Measurements from ENCODE around the gene MFSD12.
"Not testable (repeated sequence)": the region's sequence is repeated elsewhere in the genome, so short reads cannot be mapped to it uniquely, and the experiment has no call there.

Gene MFSD12

DNA sequence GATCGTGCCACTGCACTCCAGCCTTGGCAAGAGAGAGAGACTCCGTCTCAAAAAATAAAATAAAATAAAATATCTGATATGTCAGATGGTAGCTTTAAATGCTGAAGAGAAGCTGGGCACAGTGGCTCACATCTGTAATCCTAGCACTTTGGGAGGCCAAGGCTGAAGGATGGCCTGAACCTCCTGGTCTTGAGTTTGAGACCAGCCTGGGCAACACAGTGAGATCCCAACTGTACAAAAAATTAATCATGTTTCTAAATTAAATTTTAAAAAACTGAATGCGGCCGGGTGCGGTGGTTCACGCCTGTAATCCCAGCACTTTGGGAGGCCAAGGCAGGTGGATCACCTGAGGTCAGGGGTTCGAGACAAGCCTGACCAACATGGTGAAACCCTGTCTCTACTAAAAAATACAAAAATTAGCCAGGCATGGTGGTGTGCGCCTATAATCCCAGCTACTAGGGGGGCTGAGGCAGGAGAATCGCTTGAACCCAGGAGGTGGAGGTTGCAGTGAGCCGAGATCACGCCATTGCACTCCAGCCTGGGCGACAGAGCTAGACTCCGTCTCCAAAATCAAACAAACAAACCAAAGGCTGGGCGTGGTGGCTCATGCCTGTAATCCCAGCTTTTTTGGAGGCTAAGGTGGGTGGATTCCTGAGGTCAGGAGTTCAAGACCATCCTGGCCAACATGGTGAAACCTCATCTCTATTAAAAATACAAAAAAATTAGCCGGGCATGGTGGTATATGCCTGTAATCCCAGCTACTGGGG, 26.8 kb upstream of the MFSD12 start:
- H3K36me3 ChIP-seq (replicated peaks in 1 of 2; ENCODE audit: control insufficient read depth in 2 of 2, insufficient read depth in 2 of 2, low read length in 2 of 2); H2AK5ac ChIP-seq (ENCODE audit: low read depth, low read length); H2BK15ac ChIP-seq (ENCODE audit: low read length); H3K4me1 ChIP-seq (ENCODE audit: control insufficient read depth in 2 of 2, insufficient read depth in 1 of 2, low read depth in 1 of 2, low read length in 2 of 2); H3K14ac ChIP-seq (ENCODE audit: low read length); H4K8ac ChIP-seq (ENCODE audit: low read depth, low read length); H3K4ac ChIP-seq (ENCODE audit: low read length); H3K4me3 ChIP-seq (ENCODE audit: low read length in 2 of 2); H3K18ac ChIP-seq (ENCODE audit: low read length); H3K23ac ChIP-seq (ENCODE audit: low read depth, low read length, poor library complexity); H3K9ac ChIP-seq (ENCODE audit: low read depth, low read length, poor library complexity); DNase-seq (ENCODE audit: low spot score); H3K79me1 ChIP-seq (ENCODE audit: low read depth, low read length); H3K27ac ChIP-seq (replicated peaks; ENCODE audit: low read length); H3K9me3 ChIP-seq (replicated peaks in 1 of 2; ENCODE audit: control insufficient read depth in 2 of 2, insufficient read depth in 1 of 2, low read depth in 1 of 2, low read length in 2 of 2); H3K4me2 ChIP-seq (ENCODE audit: insufficient read depth, low read length, poor library complexity, severe bottlenecking); H2BK5ac ChIP-seq (ENCODE audit: low read length); H2AFZ ChIP-seq (ENCODE audit: low read length); H4K91ac ChIP-seq (ENCODE audit: low read depth, low read length, poor library complexity); H2BK120ac ChIP-seq (ENCODE audit: low read depth, low read length); H2BK12ac ChIP-seq (ENCODE audit: low read length): not testable (repeated sequence)
- peaks cover 8 to 28% (median 23%) of the 10 kb centered on the region in 3 experiments for H3K27me3 ChIP-seq (ENCODE audit: control insufficient read depth in 3 of 3, insufficient read depth in 3 of 3, low read depth in 1 of 3, low read length in 3 of 3)
- WGBS, 2 donors (ENCODE audit: extremely low coverage in 2 of 2, insufficient read length in 2 of 2, insufficient replicate concordance in 1 of 2) = no CpG with 5 or more reads among the region's 15 CpGs

GRCh38 chr19:3581792-3582191, 24.4 kb upstream of the MFSD12 start:
- not testable (repeated sequence) for H3K23ac ChIP-seq (ENCODE audit: low read depth, low read length, poor library complexity); H3K27ac ChIP-seq (replicated peaks; ENCODE audit: low read length); H4K8ac ChIP-seq (ENCODE audit: low read depth, low read length); H2BK5ac ChIP-seq (ENCODE audit: low read length); H2BK120ac ChIP-seq (ENCODE audit: low read depth, low read length); H4K91ac ChIP-seq (ENCODE audit: low read depth, low read length, poor library complexity); H3K9me3 ChIP-seq (replicated peaks in 1 of 2; ENCODE audit: control insufficient read depth in 2 of 2, insufficient read depth in 1 of 2, low read depth in 1 of 2, low read length in 2 of 2); H2AFZ ChIP-seq (ENCODE audit: low read length); H3K4me1 ChIP-seq (ENCODE audit: control insufficient read depth in 2 of 2, insufficient read depth in 1 of 2, low read depth in 1 of 2, low read length in 2 of 2); H3K4me2 ChIP-seq (ENCODE audit: insufficient read depth, low read length, poor library complexity, severe bottlenecking); H2BK12ac ChIP-seq (ENCODE audit: low read length); DNase-seq (ENCODE audit: low spot score); H3K9ac ChIP-seq (ENCODE audit: low read depth, low read length, poor library complexity); H3K79me1 ChIP-seq (ENCODE audit: low read depth, low read length); H3K4ac ChIP-seq (ENCODE audit: low read length); H3K36me3 ChIP-seq (replicated peaks in 1 of 2; ENCODE audit: control insufficient read depth in 2 of 2, insufficient read depth in 2 of 2, low read length in 2 of 2); H3K18ac ChIP-seq (ENCODE audit: low read length); H2AK5ac ChIP-seq (ENCODE audit: low read depth, low read length); H2BK15ac ChIP-seq (ENCODE audit: low read length); H3K14ac ChIP-seq (ENCODE audit: low read length); H3K4me3 ChIP-seq (ENCODE audit: low read length in 2 of 2)
- WGBS, 2 donors (ENCODE audit: extremely low coverage in 2 of 2, insufficient read length in 2 of 2, insufficient replicate concordance in 1 of 2) = no CpG with 5 or more reads among the region's 4 CpGs
- H3K27me3 ChIP-seq (ENCODE audit: control insufficient read depth in 3 of 3, insufficient read depth in 3 of 3, low read depth in 1 of 3, low read length in 3 of 3) = peaks cover 8 to 41% (median 22%) of the 10 kb centered on the region in 3 experiments

DNA sequence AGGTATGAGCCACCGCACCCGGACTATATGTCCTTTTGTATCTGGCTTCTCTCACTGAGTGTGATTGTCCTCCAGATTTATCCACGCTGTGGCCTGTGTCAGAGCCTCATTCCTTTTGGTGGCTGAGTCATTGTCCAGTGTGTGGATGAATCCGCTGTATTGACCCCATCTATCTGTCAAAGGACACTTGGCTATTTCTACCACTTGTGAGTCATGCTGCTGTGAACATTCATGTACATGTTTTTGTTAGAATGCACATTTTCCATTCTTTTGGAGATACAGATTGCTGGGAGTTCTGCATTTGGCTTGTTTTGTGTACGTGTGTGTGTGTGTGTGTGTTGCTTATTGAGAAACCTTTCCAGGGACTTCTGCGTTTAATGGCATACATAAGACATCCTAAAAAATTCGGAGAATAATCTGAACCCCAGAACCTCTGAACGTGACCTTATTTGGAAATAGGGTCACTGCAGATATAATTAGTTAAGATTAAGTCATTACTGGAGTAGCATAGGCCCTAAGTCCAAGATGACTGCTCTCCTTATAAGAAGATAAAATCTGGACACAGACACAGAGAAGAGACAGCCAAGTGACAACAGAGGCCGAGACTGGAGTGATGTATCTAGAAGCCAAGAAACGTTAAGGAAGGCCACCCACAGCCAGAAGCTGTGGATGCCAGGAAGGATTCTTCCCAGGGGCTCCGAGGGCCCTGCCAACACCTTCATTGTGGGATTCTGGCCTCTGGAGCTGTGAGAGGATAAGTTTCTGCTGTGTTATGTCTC, 23.0 kb upstream of the MFSD12 start:
- H3K4ac ChIP-seq (ENCODE audit: low read length) = no peak overlapping the region
- no peak overlapping the region for H3K14ac ChIP-seq (ENCODE audit: low read length)
- H3K18ac ChIP-seq (ENCODE audit: low read length) = no peak overlapping the region

GRCh38 chr19:3578390-3578789, 21.0 kb upstream of the MFSD12 start:
- no CpG with 5 or more reads among the region's 17 CpGs for WGBS, 2 donors (ENCODE audit: extremely low coverage in 2 of 2, insufficient read length in 2 of 2, insufficient replicate concordance in 1 of 2)
- Histone ChIP-seq H3K14ac (ENCODE audit: low read length) (no peak overlapping the region), H2BK15ac (ENCODE audit: low read length) (no peak overlapping the region), H3K36me3 (replicated peaks in 1 of 2; ENCODE audit: control insufficient read depth in 2 of 2, insufficient read depth in 2 of 2, low read length in 2 of 2) (peaks cover 9 to 19% of the 10 kb centered on the region in 2 donors), H3K4ac (ENCODE audit: low read length) (no peak overlapping the region), H3K18ac (ENCODE audit: low read length) (no peak overlapping the region), H2AFZ (ENCODE audit: low read length) (no peak overlapping the region), H3K4me2 (ENCODE audit: insufficient read depth, low read length, poor library complexity, severe bottlenecking) (no peak overlapping the region), H2AK5ac (ENCODE audit: low read depth, low read length) (no peak overlapping the region), H2BK5ac (ENCODE audit: low read length) (no peak overlapping the region), H2BK120ac (ENCODE audit: low read depth, low read length) (no peak overlapping the region), H4K91ac (ENCODE audit: low read depth, low read length, poor library complexity) (no peak overlapping the region), H2BK12ac (ENCODE audit: low read length) (no peak overlapping the region), H3K23ac (ENCODE audit: low read depth, low read length, poor library complexity) (no peak overlapping the region), H3K4me3 (ENCODE audit: low read length in 2 of 2) (no peak overlapping the region), H3K4me1 (ENCODE audit: control insufficient read depth in 2 of 2, insufficient read depth in 1 of 2, low read depth in 1 of 2, low read length in 2 of 2) (peaks cover 0 to 14% of the 10 kb centered on the region in 2 donors), H3K27me3 (ENCODE audit: control insufficient read depth in 3 of 3, insufficient read depth in 3 of 3, low read depth in 1 of 3, low read length in 3 of 3) (peaks cover 0 to 29% (median under 1%) of the 10 kb centered on the region in 3 experiments), H3K9me3 (replicated peaks in 1 of 2; ENCODE audit: control insufficient read depth in 2 of 2, insufficient read depth in 1 of 2, low read depth in 1 of 2, low read length in 2 of 2) (no peaks in the 10 kb centered on the region), H3K27ac (replicated peaks; ENCODE audit: low read length) (no peak overlapping the region), H3K79me1 (ENCODE audit: low read depth, low read length) (no peaks in the 10 kb centered on the region), H3K9ac (ENCODE audit: low read depth, low read length, poor library complexity) (no peak overlapping the region), H4K8ac (ENCODE audit: low read depth, low read length) (no peak overlapping the region)
- no peak for DNase-seq (ENCODE audit: low spot score)

More for the DNA sequence above, 23.0 kb upstream of the MFSD12 start:
- no peak overlapping the region for H2AK5ac ChIP-seq (ENCODE audit: low read depth, low read length)
- H2BK5ac ChIP-seq (ENCODE audit: low read length) = no peak overlapping the region
- no peak overlapping the region for H3K4me3 ChIP-seq (ENCODE audit: low read length in 2 of 2)
- no peak overlapping the region for H4K8ac ChIP-seq (ENCODE audit: low read depth, low read length)
- H2AFZ ChIP-seq (ENCODE audit: low read length) = no peak overlapping the region
- no CpG with 5 or more reads among the region's 11 CpGs for WGBS, 2 donors (ENCODE audit: extremely low coverage in 2 of 2, insufficient read length in 2 of 2, insufficient replicate concordance in 1 of 2)
- DNase-seq (ENCODE audit: low spot score) = no peak
- peaks cover 0 to 35% (median 11%) of the 10 kb centered on the region in 3 experiments for H3K27me3 ChIP-seq (ENCODE audit: control insufficient read depth in 3 of 3, insufficient read depth in 3 of 3, low read depth in 1 of 3, low read length in 3 of 3)
- no peaks in the 10 kb centered on the region for H3K79me1 ChIP-seq (ENCODE audit: low read depth, low read length)
- H3K23ac ChIP-seq (ENCODE audit: low read depth, low read length, poor library complexity) = no peak overlapping the region
- H2BK15ac ChIP-seq (ENCODE audit: low read length) = no peak overlapping the region
- H3K4me2 ChIP-seq (ENCODE audit: insufficient read depth, low read length, poor library complexity, severe bottlenecking) = no peak overlapping the region
- no peaks in the 10 kb centered on the region for H3K9me3 ChIP-seq (replicated peaks in 1 of 2; ENCODE audit: control insufficient read depth in 2 of 2, insufficient read depth in 1 of 2, low read depth in 1 of 2, low read length in 2 of 2)
- H3K36me3 ChIP-seq (replicated peaks in 1 of 2; ENCODE audit: control insufficient read depth in 2 of 2, insufficient read depth in 2 of 2, low read length in 2 of 2) = peaks cover 2 to 13% of the 10 kb centered on the region in 2 donors
- peaks cover 0 to 11% of the 10 kb centered on the region in 2 donors for H3K4me1 ChIP-seq (ENCODE audit: control insufficient read depth in 2 of 2, insufficient read depth in 1 of 2, low read depth in 1 of 2, low read length in 2 of 2)
- H3K9ac ChIP-seq (ENCODE audit: low read depth, low read length, poor library complexity) = no peak overlapping the region
- no peak overlapping the region for H2BK120ac ChIP-seq (ENCODE audit: low read depth, low read length)
- no peak overlapping the region for H2BK12ac ChIP-seq (ENCODE audit: low read length)
- no peak overlapping the region for H3K27ac ChIP-seq (replicated peaks; ENCODE audit: low read length)
- H4K91ac ChIP-seq (ENCODE audit: low read depth, low read length, poor library complexity) = no peak overlapping the region

All from neuronal stem cell (in vitro differentiated cells).